Umbilical cord (tissue), 2 donors: ENCODE measurements around the gene NAV2. TPM values are rescaled to one million over a fixed set of nuclear protein-coding genes. Genes with fewer than 3 reads are reported as not detected.

ENCODE experiments used
- DNase-seq: peaks from one replicate; pipeline ENCODE4 v3.0.0-alpha.2; 2015; ENCODE audit warnings: low spot score
- total RNA-seq: library from RNA; depleted of rRNA; stranded (reverse); fragments of >200 nt; gene quantifications from one replicate; pipeline ENCODE4 v1.2.3, GENCODE V29; 2014; ENCODE audit warnings: low replicate concordance; ENCODE audit not compliant: insufficient read depth

NAV2 gene
- total RNA-seq, 1 donor from 2014 or later = 14.7 TPM

DNA sequence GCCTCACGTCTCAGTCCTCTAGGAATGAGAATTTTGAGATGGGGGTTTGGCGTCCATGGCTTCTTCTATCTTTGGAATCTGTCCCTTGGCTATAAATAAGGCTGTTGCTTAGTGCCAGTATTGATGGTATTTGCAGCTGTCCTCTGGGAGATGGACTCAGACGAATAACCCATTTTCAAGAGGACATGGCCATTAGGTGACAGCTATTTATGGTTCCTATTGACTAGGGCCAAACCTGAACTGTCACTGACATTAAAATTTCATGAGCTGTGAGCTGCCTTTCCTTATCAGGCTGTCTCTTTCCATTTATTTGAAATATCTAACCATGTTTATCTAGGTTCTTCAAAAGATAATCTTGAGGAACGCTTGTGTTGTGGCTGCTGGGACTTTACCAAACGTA lies 92.7 kb downstream of the NAV2 start:
- DNase-seq = peak; percentile 26

DNA sequence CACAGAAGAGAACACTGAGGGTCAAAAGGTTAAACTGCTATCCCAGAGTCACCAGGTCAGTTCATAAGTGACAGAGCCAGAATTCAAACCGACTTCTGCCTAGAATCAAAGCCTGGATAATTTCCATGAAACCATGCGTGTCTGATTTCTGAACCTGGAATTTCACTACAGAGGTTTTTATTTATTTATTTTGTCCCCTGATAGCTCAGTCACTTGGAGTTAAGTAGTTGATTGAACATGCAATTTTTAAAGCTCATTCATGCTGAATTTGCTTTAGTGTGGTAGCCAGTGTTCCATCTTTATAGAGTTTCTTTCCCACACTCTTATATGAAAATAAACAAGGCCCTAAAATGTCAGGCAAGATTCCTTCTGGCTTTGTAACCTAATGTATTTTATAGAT lies 93.2 kb downstream of the NAV2 start:
- DNase-seq = no peak

DNA sequence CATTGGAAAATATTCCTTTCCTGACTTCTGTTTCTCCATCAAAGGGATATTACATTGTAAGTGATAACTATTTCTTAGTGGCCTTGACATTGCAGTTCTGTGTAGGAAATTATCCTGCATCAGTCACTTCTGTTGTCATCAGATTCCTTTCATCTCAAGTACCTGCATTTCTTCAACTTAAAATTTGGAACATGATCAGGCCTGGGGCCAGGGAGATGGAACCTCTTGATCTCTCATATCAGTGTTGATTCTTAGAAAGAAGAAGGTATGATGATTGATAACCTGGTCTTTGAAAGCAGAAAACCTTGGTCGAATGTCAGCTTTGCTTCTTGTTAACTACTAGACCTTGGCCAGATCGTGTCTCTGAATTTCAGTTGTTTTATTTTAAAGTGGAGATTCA lies 93.6 kb downstream of the NAV2 start:
- DNase-seq = peak; percentile 41

DNA sequence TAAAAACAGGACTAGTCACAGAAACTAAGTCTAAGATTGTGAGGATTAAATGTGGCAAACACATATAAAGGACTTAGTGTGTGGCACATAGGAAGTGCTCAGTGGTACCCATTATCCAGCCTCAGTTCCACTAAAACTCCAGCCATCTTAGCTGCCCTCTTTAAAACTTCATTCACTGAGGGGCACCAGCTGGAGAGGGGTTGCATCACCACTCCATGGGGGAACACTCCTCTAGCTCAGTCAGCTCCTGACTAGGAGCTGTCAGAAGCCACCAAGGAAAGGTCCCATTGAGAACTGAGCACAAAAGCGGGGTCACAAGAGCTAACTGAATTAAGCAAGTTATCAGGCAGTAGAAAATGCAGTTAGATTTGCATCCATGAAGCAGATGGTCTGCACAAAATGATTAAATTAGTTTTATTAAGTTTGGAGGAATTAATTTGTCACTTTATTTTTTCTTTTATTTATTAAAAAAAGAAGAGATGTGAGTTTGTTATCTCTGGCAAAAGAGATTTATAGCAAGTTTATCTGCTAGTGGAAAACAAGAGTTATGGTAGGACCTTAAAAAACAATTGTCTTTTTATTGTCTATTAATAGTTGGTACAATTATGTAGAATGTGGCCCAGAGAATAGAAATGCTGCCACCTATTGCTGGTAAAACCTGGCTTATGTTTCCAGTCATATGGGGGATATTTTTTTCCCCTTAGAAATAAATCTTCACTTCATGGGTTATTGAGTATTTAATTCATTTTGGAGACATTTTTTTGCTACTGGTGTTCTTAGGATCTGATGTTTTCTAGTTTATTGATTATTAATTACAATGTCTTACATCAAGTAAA lies 95.7 kb downstream of the NAV2 start:
- DNase-seq = no peak

DNA sequence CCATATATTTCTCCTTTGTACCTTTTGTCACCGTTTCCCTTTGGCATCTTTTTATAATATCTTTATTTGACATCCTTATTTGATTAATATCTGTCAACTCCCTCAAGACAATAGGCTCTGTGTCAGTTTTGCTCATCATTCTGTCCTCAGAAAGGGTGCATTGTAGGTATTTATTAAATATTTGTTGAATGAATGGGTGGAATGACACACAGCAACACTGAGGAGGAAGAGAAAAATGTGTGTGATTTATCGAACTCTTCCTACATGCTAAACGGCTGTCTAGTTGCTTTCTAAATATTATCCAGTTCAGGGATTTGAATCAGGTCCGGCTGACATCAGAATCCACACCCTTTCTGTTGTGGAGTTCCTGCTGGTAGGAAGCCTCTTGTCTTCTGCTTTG lies 98.2 kb downstream of the NAV2 start:
- DNase-seq = no peak

DNA sequence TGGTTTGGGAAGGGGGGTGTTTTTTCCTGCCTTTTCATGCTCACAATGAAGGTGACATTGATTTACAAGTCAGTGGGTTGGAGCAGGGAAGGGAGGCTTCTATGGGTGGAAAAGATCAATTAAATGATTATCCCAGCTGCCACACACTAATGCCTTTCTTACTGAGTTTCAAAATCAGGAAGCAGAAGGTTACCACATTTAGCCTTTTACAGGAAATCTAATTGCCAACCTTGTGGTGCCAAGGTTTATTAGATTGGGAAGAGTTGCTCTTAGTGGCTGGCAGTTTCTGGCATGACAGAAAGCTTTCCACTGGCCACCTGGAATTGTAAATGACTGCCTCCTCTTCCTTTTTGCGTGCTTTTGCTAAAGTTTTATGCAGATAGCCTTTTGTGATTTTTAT lies 98.7 kb downstream of the NAV2 start:
- DNase-seq = no peak

DNA sequence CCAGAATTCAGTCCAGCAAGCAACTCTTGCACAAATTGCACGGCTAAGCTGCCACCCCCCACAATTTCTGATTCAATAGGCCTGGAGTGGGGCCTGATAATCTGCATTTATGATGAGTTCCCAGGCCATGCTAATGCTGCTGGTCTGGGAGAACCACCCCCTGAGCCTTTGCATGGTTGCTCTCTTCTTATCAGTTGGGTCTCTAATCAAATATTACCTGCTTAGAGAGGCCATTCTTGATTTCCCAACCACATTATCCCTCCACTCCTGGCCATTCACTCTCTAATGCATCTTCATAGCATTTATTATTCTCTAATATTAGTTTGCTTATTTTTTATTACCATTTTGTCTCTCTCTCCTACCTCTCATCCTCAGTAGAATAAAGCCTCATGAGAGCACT lies 99.5 kb downstream of the NAV2 start:
- no peak for DNase-seq

DNA sequence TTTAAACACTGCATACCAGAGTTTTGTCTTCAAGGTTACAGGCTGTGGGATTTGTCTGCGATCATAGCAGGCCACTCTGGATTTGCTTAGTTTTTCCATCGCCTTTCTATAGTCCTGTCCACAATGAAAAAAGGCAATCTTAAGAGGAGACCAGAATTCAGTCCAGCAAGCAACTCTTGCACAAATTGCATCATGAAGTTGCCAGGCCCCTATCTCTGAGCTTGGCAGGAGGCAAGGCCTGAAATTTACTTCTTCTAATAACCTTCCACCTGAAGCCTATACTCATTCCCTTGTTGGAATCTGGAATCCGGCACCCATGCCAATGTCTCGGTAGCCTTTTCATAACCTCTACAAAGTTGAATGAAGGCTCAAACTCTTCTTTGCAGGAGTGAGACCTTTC lies 100.1 kb downstream of the NAV2 start:
- no peak for DNase-seq

DNA sequence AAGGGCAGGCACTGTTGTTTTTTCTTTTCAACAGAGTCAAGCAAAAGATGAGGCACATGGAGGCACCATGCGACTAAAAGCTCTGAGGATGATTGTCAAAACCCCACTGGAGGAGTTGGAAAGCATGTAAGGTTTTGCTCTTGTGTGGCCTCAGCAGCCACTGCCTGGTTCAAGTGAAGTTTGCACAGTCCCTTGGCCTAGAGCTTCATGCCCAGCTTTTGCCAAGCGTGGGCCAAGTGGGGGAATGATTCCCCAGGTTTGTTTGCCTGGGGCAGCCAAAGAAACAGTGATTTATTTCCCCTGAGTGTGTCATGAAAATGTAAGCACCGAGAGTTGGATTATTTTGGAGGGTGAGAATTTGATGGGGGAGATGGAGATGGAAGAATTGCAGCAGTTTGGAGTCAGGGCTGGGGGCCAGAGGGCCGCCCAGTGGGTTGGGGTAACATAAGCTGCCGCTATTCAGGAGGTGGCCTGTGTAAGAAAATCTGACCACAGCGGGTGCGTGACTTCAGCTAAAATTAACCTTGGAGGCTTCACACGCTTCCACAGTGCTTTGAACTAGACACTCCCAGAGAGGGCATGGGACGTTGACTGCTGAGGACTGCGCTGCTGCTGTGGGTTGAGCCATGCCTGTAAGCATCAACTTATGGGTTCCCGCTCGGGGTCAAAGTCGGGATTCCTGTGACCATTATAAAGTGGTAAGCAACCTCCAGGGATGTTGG lies 100.7 kb downstream of the NAV2 start:
- DNase-seq = no peak

DNA sequence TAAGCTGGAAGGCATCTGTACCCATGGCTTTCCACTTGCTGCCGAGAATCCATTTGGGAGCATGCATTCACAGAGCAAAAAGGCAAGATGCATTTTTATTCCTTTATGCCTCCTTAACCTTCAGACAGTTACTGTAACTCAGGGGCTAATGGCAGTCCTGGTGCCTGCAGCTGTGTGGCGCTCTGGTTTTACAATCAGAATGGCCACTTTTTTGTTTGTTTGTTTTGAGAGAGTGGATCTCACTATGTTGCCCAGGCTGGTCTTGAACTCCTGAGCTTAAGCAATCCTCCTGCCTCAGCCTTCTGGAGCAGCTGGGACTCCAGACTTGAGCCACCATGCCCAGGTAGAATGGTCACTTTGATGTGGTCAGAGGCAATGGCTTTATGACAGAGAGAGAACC lies 101.8 kb downstream of the NAV2 start:
- no peak for DNase-seq

DNA sequence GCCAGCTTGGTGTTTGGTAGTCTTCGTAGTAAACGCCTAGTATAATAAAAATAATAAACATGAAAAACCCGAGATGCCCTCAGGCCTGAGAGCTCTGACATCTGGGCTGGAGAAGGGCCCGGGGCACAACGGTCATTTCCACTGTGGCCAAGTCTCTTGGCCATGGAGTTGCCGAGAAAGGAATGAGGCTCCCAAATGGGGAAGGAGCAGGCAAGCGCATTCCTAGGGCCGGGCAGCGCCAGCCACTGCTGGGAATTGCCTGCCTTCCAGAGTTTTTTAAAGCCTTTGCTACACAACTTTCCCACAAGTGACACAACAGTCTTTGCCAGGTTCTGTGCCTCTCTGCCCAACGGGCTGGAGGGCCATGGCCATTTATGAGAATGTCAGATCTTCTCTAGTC lies 103.4 kb downstream of the NAV2 start:
- DNase-seq = no peak

DNA sequence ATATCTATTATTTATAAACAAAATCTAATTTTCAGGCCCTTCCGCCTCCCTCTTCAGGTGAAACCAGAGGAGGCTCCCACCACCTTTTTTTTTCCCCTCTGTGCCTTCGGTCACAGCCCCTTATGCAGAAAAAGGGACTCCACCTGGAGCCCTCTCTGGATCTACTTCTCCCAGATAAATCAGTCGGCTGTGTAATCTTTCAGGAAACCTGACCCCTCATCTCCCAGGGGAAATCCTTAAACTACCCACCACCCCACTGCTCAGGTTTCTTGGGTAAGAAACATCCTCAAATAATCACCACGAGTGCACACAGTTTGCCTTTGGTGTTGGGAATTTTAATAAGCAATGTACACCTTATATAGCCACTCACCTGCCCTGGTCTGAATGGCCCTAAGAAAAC lies 104.2 kb downstream of the NAV2 start:
- DNase-seq = no peak

DNA sequence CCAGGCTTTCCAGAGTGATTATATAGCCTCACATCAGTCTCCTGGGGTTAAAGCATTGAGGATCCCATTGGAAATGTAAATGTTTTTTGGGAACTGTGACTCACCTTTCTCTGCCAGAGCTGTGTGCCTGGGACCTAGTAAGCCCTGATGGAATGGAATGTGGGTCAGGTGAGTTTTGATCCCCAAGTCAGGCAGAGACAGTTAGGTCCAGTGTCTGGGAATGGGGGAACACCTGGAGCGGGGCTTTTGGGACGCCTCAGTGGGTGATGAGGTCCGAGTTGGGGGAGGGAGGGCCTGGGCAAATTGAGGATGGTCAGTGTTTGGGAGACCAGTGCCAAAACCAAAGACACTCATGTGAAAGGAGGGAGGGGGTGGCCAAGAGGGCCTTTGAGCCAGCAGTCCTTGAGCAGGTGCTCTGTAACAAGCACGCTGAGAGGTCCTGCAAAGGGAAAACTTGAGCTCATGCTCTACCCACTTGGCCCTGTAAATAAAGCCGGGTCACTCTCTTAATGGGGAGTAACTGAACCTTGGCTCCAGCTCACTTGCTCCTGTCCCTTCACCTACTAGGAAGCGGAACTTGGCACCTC lies 104.7 kb downstream of the NAV2 start:
- no peak for DNase-seq

DNA sequence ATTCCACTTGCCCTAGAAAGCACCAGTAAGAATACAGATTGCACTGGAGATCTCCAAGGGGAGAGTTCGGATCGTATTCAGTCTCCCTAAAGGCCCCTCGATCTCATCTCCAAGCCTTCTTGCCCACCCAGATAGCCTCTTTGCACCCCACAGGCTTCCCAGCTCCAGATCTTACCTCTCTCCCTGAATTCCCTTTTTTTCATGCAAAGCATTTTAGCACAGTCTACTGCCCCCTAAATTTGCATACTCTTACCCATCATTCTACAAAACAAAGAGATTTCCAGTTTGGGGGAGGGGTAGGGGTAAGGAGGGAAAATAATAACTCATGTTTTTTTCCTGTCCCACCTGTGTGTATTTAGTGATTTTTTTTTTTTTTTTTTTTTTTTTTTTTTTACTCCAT lies 105.2 kb downstream of the NAV2 start:
- DNase-seq = no peak

DNA sequence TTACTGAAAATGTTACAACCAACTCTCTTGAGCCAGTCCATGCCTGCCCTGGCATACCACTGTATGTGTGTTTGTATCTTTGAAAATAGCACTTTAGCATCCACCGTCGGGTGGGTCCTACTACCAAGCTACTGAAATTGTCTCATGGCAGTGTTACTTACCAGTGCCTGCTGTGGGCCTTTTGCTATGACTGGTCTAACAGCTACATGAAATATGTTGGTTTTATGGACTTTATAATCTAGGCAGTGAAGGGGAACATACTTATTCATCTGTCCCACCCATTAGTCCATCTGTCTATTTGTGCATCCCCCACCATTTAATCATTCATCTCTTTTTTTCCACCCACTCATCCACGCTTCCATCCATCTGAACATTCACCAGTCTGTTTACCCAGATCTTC lies 106.0 kb downstream of the NAV2 start:
- no peak for DNase-seq

DNA sequence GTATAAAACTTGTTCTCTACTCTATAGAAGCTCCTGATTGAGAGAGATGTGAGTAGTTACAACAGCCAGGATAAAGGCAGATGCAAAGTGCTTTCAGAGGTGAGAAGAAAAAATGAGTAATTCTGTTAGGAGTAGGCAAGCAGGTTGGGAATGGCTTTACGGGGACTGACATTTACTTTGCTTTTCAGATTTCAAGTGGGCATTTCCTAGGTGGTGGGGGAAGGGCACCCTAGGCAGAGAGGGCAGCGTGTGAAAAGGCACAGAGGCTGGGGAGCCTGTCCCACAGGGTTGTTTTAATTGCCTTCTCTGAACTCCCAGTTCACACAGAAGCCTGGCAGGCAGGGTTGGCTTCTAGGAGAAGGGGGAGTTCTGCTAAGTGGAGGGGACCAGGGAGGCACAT lies 106.5 kb downstream of the NAV2 start:
- no peak for DNase-seq

DNA sequence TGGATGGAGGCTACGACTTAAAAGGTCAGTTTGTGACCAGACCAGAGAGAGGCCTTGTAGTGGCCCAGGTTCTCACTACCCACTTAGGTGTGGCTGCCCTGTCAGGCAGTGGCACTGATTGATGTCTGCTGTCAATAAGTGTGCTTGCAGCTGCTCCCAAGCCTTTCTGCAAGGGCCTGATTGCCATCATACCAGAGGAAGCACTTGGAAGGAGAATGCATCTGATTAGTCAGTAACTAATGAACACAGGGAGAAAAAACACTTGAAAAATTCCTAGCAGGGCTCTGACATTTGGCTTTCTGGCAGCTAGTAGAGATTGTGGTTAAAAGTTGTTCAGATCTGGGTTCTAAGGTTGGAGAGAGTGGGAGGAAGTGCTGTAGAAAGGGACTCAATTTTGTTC lies 107.5 kb downstream of the NAV2 start:
- no peak for DNase-seq

DNA sequence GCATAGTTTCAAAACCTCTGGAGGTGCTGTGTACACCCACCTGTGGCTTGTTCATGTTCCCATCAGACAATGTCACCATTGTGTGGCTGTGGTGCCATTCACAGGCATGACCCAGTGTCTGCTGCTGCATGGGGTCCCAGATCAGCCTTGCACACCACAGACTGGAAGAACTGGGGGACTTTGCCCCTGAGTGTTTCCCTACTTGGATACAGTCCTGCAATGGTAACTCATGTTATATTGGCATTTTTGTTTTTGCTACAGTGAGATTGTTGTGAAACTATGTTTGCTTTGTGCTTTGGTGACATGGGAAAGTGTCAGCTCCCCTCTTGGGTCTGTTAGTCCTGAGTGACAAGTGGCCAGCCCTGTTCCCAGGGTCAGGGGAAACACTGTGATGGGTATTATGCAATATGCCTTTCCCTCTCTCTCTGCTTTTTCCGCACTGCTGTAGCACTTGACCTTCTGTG lies 108.8 kb downstream of the NAV2 start:
- no peak for DNase-seq

DNA sequence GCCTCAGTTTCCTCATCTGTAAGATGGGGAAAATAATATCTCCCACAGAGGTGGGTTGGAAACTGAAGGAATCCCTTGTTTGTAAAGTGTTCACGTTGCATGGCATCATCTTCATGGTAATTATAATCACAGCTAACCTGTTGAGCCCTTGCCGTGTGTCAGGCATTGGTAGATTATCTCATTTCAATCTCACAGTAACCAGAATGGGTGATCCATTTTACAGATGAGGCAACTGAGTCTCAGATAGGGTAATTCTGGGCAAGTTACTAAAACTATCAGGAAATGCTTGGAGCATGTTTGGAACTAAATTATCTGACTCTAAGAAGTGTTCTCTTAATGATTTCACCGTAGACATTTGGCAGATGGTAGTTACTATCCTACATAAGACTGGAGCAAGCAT lies 109.4 kb downstream of the NAV2 start:
- DNase-seq = no peak

DNA sequence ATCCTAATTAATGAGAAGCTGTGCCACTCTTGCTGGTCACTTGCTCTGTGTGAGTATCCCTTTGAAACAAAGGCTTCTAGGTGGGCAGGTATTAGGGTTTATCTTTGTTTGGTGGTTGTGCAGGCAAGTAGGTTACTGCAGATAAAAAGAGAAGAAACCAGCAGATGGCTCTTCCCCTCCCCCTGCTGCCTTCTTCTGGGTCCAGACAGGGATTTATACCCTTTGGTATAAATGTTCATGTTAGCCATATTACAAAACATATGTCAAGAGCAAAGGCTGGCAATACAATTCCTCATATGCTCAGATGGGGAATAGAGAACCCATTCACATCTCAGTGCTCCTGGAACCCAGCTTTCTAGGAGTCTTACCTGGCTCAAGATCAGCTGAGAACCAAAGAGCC lies 109.9 kb downstream of the NAV2 start:
- no peak for DNase-seq

DNA sequence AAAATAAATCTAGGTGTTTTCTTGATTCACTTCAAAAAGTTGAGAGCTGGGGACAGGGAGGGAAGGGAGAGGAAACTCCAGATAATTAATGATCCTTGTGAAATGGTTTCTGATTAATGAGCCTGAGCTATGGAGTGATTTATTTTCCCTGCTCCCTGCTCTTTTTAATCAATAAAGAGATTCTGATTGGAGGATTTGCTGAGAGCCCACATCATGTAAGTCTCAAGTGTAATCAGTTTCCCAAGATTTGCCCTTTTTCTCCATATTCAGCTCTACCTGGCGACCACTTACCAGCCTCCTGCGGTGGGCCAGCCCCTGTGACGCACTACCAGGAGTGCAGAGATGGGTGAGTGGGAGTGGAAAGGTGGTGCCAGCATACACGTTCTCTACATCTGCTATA lies 114.0 kb downstream of the NAV2 start:
- DNase-seq = no peak

DNA sequence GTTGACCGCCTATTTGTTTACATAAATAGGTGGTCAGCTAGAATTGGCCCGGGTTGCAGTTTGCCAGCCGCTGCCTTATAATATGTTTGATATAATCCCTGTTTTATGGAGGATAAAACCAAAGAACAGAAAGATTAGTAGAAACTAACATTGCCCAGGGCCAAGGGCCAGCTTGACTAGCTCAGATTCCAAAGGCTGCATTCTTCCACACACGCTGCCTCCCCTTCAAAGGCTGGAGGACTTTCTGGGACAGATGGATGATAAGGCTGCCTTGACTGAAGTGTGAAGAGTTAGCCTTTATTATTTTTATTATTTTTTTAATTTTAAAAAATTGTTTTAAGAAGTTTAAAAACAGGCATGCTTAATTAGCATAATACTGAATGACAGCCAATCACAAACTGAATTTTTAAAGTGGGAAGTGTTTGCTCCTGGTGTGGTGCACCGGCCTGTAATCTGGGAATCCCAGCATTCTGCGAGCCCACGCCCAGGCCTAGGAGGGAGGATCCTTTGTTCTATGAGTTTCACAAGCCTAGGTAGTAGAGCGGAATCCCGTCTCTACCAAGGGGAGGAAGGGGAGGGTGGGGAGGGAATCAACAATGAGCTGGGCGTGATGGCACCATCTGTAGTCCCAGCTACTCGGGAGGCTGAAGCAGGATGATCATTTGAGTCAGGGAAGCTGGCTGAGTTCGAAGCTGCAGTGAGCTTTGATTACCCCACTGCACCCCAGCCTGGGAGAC lies 114.9 kb downstream of the NAV2 start:
- DNase-seq = no peak
